SU-DHL-6 (cell line): ENCODE data around the gene PFKFB2.

Experiments used
- EZH2phosphoT487 ChIP-seq: fragments of 200-600 bp; sonication (generic), shearing (Covaris generic); conservative IDR thresholded peaks from 2 replicates; pipeline ENCODE4 v1.6.1; 2018; ENCODE audit warnings: mild to moderate bottlenecking, antibody characterized with exemption, low read length, moderate library complexity, mixed read lengths
- TF ChIP-seq, protein P1 (sequence below): fragments of 200-600 bp; sonication (generic); IDR thresholded peaks from one replicate; pipeline ENCODE4 v1.5.1; 2017; ENCODE audit warnings: antibody characterized with exemption, mild to moderate bottlenecking, low read length, moderate library complexity; ENCODE audit not compliant: insufficient read depth, poor library complexity, severe bottlenecking

DNA sequence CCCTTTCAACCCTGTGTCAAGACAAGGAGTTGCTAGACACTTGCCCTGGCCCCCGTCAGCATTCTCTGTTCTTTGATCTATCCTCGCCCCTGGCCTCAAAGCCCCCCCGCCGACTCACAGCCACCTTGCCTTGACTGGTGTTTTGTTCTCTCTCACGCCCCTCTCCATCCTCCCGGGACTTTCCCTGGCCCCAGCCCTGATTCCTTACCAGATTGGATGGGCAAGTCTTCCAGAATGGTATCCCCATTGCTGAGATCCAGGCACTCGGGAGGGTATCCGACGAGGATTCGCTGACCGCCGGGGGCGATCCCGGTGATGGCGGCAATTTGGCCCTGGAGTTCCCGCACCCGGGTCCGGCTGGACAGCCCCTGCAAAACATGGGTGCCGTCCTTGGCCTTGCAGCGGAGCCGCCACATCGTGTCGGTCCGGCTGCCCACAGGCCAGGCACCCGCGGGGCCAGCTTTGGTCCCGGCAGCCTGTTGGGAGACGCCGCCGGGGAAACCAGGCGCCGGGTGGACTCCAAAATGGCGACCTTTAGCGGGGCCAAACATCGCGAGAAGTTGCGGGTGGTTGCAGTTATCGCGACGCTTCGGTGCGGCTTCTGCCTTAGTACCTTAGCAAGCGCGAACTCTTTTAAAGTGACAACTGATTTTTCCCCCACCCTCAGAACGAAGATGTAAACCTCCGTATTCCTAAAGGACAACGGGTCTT is 2.4 kb upstream of the PFKFB2 start:
- TF ChIP-seq, protein P1, sequence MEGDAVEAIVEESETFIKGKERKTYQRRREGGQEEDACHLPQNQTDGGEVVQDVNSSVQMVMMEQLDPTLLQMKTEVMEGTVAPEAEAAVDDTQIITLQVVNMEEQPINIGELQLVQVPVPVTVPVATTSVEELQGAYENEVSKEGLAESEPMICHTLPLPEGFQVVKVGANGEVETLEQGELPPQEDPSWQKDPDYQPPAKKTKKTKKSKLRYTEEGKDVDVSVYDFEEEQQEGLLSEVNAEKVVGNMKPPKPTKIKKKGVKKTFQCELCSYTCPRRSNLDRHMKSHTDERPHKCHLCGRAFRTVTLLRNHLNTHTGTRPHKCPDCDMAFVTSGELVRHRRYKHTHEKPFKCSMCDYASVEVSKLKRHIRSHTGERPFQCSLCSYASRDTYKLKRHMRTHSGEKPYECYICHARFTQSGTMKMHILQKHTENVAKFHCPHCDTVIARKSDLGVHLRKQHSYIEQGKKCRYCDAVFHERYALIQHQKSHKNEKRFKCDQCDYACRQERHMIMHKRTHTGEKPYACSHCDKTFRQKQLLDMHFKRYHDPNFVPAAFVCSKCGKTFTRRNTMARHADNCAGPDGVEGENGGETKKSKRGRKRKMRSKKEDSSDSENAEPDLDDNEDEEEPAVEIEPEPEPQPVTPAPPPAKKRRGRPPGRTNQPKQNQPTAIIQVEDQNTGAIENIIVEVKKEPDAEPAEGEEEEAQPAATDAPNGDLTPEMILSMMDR, result no peak
- TF ChIP-seq EZH2phosphoT487, result no peak
